PC-9 (cell line): Measurements from ENCODE around the gene RPS21. TPM values are rescaled to one million over a fixed set of nuclear protein-coding genes. Genes with fewer than 3 reads are reported as not detected.

Experiments used
- BruUV-seq: library from RNA; stranded (reverse); fragments of 400-500 nt; replicated peaks from 2 replicates; lab custom pipeline; 2021; lab: Mats Ljungman, UMichigan
- CTCF ChIA-PET: fragments of 300-600 bp; sonication (Branson Sonifier 250); formaldehyde crosslinking; loops from one replicate; lab custom pipeline; 2022; ENCODE audit warnings: antibody characterized with exemption; lab: Charles Lee
- POLR2A ChIA-PET: fragments of 300-600 bp; sonication (Branson Sonifier 250); formaldehyde crosslinking; loops from one replicate; lab custom pipeline; 2022; ENCODE audit warnings: antibody characterized with exemption; ENCODE audit not compliant: unreplicated experiment; lab: Charles Lee
- DNase-seq, 2 experiments: peaks; one replicate each; pipeline versions ENCODE4 v3.0.0 to v3.0.0-alpha.2; 2015 to 2022; ENCODE audit warnings: mixed read lengths in 1 of 2
- H2AFZ ChIP-seq: fragments of 200-600 bp; sonication (generic); 2 replicates; pipeline ENCODE4 v1.8.1; 2017; ENCODE audit warnings: antibody characterized with exemption
- H3F3A ChIP-seq: fragments of 200-600 bp; sonication (generic); 2 replicates; pipeline ENCODE4 v1.8.1; 2017; ENCODE audit warnings: antibody characterized with exemption, mild to moderate bottlenecking, low read depth; ENCODE audit not compliant: insufficient read depth
- H3K27ac ChIP-seq: fragments of 200-600 bp; sonication (generic); 2 replicates; pipeline ENCODE4 v1.6.1; 2016; ENCODE audit warnings: mixed run types
- H3K27me3 ChIP-seq: fragments of 200-600 bp; sonication (generic); 2 replicates; pipeline ENCODE4 v1.6.1; 2016; ENCODE audit warnings: low read depth, mixed run types; ENCODE audit not compliant: insufficient read depth
- H3K36me3 ChIP-seq: fragments of 200-600 bp; sonication (generic); 2 replicates; pipeline ENCODE4 v1.6.1; 2016; ENCODE audit warnings: low read depth, mixed run types
- H3K4me1 ChIP-seq: fragments of 200-600 bp; sonication (generic); replicated peaks from 2 replicates; pipeline ENCODE4 v1.6.1; 2016; ENCODE audit warnings: mixed run types; ENCODE audit not compliant: insufficient read depth
- H3K4me2 ChIP-seq: fragments of 200-600 bp; sonication (generic); 2 replicates; pipeline ENCODE4 v1.6.1; 2017; ENCODE audit warnings: mixed run types
- H3K4me3 ChIP-seq: fragments of 200-600 bp; sonication (generic); 2 replicates; pipeline ENCODE4 v1.6.1; 2016; ENCODE audit warnings: mixed run types
- H3K79me2 ChIP-seq: fragments of 200-600 bp; sonication (generic); 2 replicates; pipeline ENCODE4 v1.6.1; 2017; ENCODE audit warnings: low read depth, mixed run types
- H3K9me2 ChIP-seq: fragments of 200-600 bp; sonication (generic); 2 replicates; pipeline ENCODE4 v1.8.1; 2017; ENCODE audit warnings: mild to moderate bottlenecking; ENCODE audit not compliant: insufficient read depth
- H3K9me3 ChIP-seq: fragments of 200-600 bp; sonication (generic); 2 replicates; pipeline ENCODE4 v1.8.1; 2016; ENCODE audit warnings: low read depth; ENCODE audit not compliant: insufficient read depth
- H4K20me1 ChIP-seq: fragments of 200-600 bp; sonication (generic); 2 replicates; pipeline ENCODE4 v1.8.1; 2017; ENCODE audit not compliant: insufficient read depth
- CTCF ChIP-seq: fragments of 200-600 bp; sonication (generic); conservative IDR thresholded peaks from 2 replicates; pipeline ENCODE4 v1.6.1; 2017; ENCODE audit warnings: mixed run types, antibody characterized with exemption, mild to moderate bottlenecking, moderate library complexity
- EZH2 ChIP-seq: fragments of 200-600 bp; sonication (generic); IDR thresholded peaks from 2 replicates; pipeline ENCODE4 v1.8.0; 2017; ENCODE audit warnings: antibody characterized with exemption, low read depth
- intact Hi-C: fragments of 100-400 bp; cut with micrococcal nuclease; formaldehyde crosslinking; loops from one replicate; pipeline ENCODE4 v1.10.0; 2022; ENCODE audit not compliant: unreplicated experiment
- total RNA-seq: library from RNA; stranded (reverse); gene quantifications from 2 replicates; pipeline ENCODE4 v1.2.3, GENCODE V29; 2021

Gene RPS21
- total RNA-seq, 1 experiment from 2014 or later: 2,275 TPM

GRCh38 chr20:62405108-62405980 is 18.4 kb downstream of the RPS21 start:
- H3K36me3 ChIP-seq: no peaks in the 10 kb centered on the region
- H3K4me2 ChIP-seq: peak overlapping the region; percentile 97
- CTCF ChIA-PET: no interaction called here
- TF ChIP-seq EZH2 (no peak), CTCF (peak; percentile 70)
- no peaks in the 10 kb centered on the region for H3K79me2 ChIP-seq
- H4K20me1 ChIP-seq: peaks cover 4% of the 10 kb centered on the region; the same call in 1 of the 2 replicates
- H3F3A ChIP-seq: peaks cover 25% of the 10 kb centered on the region; the same call in 1 of the 2 replicates
- H3K4me3 ChIP-seq: no peak overlapping the region; the same call in 1 of the 2 replicates
- DNase-seq: peak; percentile 64 to 71
- intact Hi-C loops: loop anchor here (1.0 to 10.0 kb wide), 5 partner anchors 103 to 391 kb away; partner anchors contain the start of gene ADRM1
- peaks cover 18% of the 10 kb centered on the region for H3K4me1 ChIP-seq
- POLR2A ChIA-PET: interaction anchor here (0.5 kb wide), 1 partner anchor 103 kb away, joined by 16 read pairs; the partner anchor contains the start of gene ADRM1
- no TSS peak for BruUV-seq
- no peaks in the 10 kb centered on the region for H3K27me3 ChIP-seq
- H2AFZ ChIP-seq: no peak overlapping the region
- no peaks in the 10 kb centered on the region for H3K9me2 ChIP-seq
- no peak overlapping the region for H3K27ac ChIP-seq
- H3K9me3 ChIP-seq: no peaks in the 10 kb centered on the region

DNA sequence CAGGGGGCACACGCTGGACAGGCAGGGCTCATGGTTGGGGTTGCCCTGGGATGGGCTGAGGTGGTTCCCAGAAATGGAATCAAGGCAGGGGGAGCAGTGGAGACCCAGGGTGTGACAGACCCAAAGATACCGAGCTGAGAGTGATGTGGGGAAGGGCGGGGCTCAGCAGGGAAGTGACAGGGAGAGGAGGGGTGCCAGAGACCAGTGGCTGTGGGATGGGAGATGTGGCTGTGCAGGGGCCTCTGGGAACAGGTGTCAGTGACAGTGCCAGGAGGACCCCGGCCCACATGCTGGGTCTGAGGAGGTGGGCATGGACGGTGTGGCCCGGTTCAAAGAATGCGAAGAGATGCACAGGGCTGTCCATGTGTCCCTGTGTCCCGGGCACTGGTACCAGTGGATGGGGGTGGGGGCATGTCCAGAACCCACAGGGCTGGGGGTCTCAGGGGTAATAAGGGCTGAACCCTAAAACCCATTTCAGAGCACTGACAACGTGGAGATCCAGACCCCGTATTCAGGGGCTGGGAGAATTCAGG is 19.1 kb downstream of the RPS21 start:
- POLR2A ChIA-PET: no interaction called here
- BruUV-seq: TSS peak; percentile 14
- intact Hi-C loops: loop anchor here (1.0 to 10.0 kb wide), 5 partner anchors 104 to 391 kb away; partner anchors contain the start of gene ADRM1

More for the DNA sequence above, 19.1 kb downstream of the RPS21 start:
- no peaks in the 10 kb centered on the region for H3K36me3 ChIP-seq
- peaks cover 4% of the 10 kb centered on the region; the same call in 1 of the 2 replicates for H4K20me1 ChIP-seq
- peak overlapping the region; percentile 97 for H3K4me2 ChIP-seq
- H3K9me3 ChIP-seq: no peaks in the 10 kb centered on the region
- no peaks in the 10 kb centered on the region for H3K9me2 ChIP-seq
- peak overlapping the region; percentile 72 for H3K4me3 ChIP-seq
- no peaks in the 10 kb centered on the region for H3K27me3 ChIP-seq
- CTCF ChIA-PET: no interaction called here
- no peak overlapping the region for H3K27ac ChIP-seq
- H2AFZ ChIP-seq: no peak overlapping the region
- peaks cover 18% of the 10 kb centered on the region for H3K4me1 ChIP-seq
- TF ChIP-seq EZH2 (no peak), CTCF (no peak)
- no peak for DNase-seq
- H3F3A ChIP-seq: peaks cover 25% of the 10 kb centered on the region; the same call in 1 of the 2 replicates
- no peaks in the 10 kb centered on the region for H3K79me2 ChIP-seq
